Effector memory CD8-positive, alpha-beta T cell (primary cell): ENCODE results near the gene ZBTB38.

ENCODE experiments used
- ATAC-seq: fragments of 150-1000 bp; cut with Tn5 transposase; replicated peaks from 2 replicates; pipeline ENCODE4 v1.10.0; 2021; ENCODE audit warnings: mild to moderate bottlenecking, moderate library complexity
- DNase-seq, 3 experiments: peaks; one replicate each; pipeline ENCODE4 v3.0.0; 2021
- H3K27ac Mint-ChIP-seq, 2 donors: one replicate each; pipeline ENCODE4 v1.8.0; 2022; ENCODE audit warnings: mild to moderate bottlenecking in 2 of 2, mixed read lengths in 2 of 2, moderate library complexity in 2 of 2
- H3K27me3 Mint-ChIP-seq, 2 donors: one replicate each; pipeline ENCODE4 v1.8.0; 2022; ENCODE audit warnings: mixed read lengths in 2 of 2
- H3K36me3 Mint-ChIP-seq: one replicate; pipeline ENCODE4 v1.8.0; 2022; ENCODE audit warnings: mild to moderate bottlenecking, moderate library complexity, mixed read lengths; ENCODE audit not compliant: insufficient read depth
- H3K4me1 Mint-ChIP-seq, 2 donors: one replicate each; pipeline ENCODE4 v1.8.0; 2022; ENCODE audit warnings: low read depth in 2 of 2, mixed read lengths in 2 of 2
- H3K4me3 Mint-ChIP-seq, 2 donors: one replicate each; pipeline ENCODE4 v1.8.0; 2022; ENCODE audit warnings: mild to moderate bottlenecking in 2 of 2, mixed read lengths in 2 of 2, moderate library complexity in 2 of 2
- H3K9me3 Mint-ChIP-seq, 2 donors: one replicate each; pipeline ENCODE4 v1.8.0; 2022; ENCODE audit warnings: mixed read lengths in 2 of 2
- total RNA-seq, 9 experiments: gene quantifications; one replicate each; lab custom pipeline; 2026; lab: John Stamatoyannopoulos, UW

Gene ZBTB38
- 56.1 to 235 (median 134) reads per million in 9 experiments for total RNA-seq

- Mint-ChIP-seq H3K36me3 (no peaks in the 10 kb centered on the region), H3K4me1 (peaks cover 2 to 7% of the 10 kb centered on the region in 2 donors), H3K9me3 (no peaks in the 10 kb centered on the region), H3K27ac (peak within 1 kb of the TSS in 1 of 2 donors; percentile 57), H3K27me3 (no peaks in the 10 kb centered on the region), H3K4me3 (no peak within 1 kb of the TSS)
- ATAC-seq (no peak), DNase-seq (no peak)
These were observed at the start of gene ZBTB38 for GRCh38 chr3:141368062-141368924. Gene ZBTB38, plus strand, starts transcription at chr3:141368504. Its CDS starts 73,885 bp downstream, at chr3:141442389.

GRCh38 chr3:141320399-141321108, 47.8 kb upstream of the ZBTB38 start:
- Mint-ChIP-seq H3K4me1 (peaks cover 11 to 14% of the 10 kb centered on the region in 2 donors), H3K36me3 (no peaks in the 10 kb centered on the region), H3K9me3 (no peaks in the 10 kb centered on the region), H3K27ac (peak overlapping the region; percentile 13 to 16), H3K27me3 (no peaks in the 10 kb centered on the region), H3K4me3 (peak overlapping the region in 1 of 2 donors; percentile 20)
- DNase-seq = no peak
- no peak for ATAC-seq

GRCh38 chr3:141321109-141321497, 47.2 kb upstream of the ZBTB38 start:
- no peaks in the 10 kb centered on the region for H3K9me3 Mint-ChIP-seq
- H3K4me3 Mint-ChIP-seq = no peak overlapping the region
- peak overlapping the region; percentile 13 to 16 for H3K27ac Mint-ChIP-seq
- H3K36me3 Mint-ChIP-seq = no peaks in the 10 kb centered on the region
- H3K4me1 Mint-ChIP-seq = peaks cover 11 to 14% of the 10 kb centered on the region in 2 donors
- H3K27me3 Mint-ChIP-seq = no peaks in the 10 kb centered on the region
- ATAC-seq (no peak), DNase-seq (no peak)

GRCh38 chr3:141323936-141324704, 44.2 kb upstream of the ZBTB38 start:
- H3K4me3 Mint-ChIP-seq = no peak overlapping the region
- ATAC-seq = no peak
- H3K27ac Mint-ChIP-seq = no peak overlapping the region
- H3K27me3 Mint-ChIP-seq = peaks cover 0 to 4% of the 10 kb centered on the region in 2 donors
- H3K9me3 Mint-ChIP-seq = no peaks in the 10 kb centered on the region
- peaks cover 11 to 14% of the 10 kb centered on the region in 2 donors for H3K4me1 Mint-ChIP-seq
- no peaks in the 10 kb centered on the region for H3K36me3 Mint-ChIP-seq
- DNase-seq = no peak

GRCh38 chr3:141326123-141326522, 42.2 kb upstream of the ZBTB38 start:
- Mint-ChIP-seq H3K9me3 (no peaks in the 10 kb centered on the region), H3K27me3 (peaks cover 0 to 6% of the 10 kb centered on the region in 2 donors), H3K36me3 (no peaks in the 10 kb centered on the region), H3K4me3 (no peak overlapping the region), H3K4me1 (peaks cover 2 to 4% of the 10 kb centered on the region in 2 donors), H3K27ac (no peak overlapping the region)
- ATAC-seq (no peak), DNase-seq (no peak)

GRCh38 chr3:141326626-141327025, 41.7 kb upstream of the ZBTB38 start:
- Mint-ChIP-seq H3K4me3 (no peak overlapping the region), H3K27ac (no peak overlapping the region), H3K4me1 (no peaks in the 10 kb centered on the region), H3K36me3 (no peaks in the 10 kb centered on the region), H3K9me3 (no peaks in the 10 kb centered on the region), H3K27me3 (peaks cover 0 to 6% of the 10 kb centered on the region in 2 donors)
- DNase-seq (no peak), ATAC-seq (no peak)

- Mint-ChIP-seq H3K9me3 (no peaks in the 10 kb centered on the region), H3K36me3 (no peaks in the 10 kb centered on the region), H3K27me3 (peaks cover 6 to 19% of the 10 kb centered on the region in 2 donors), H3K4me3 (no peak overlapping the region), H3K27ac (no peak overlapping the region), H3K4me1 (no peaks in the 10 kb centered on the region)
- ATAC-seq (no peak), DNase-seq (no peak)
These were observed 39.8 kb upstream of the ZBTB38 start for GRCh38 chr3:141328286-141329166.

- no peak for ATAC-seq
- H3K27me3 Mint-ChIP-seq = peaks cover 6 to 28% of the 10 kb centered on the region in 2 donors
These were observed 38.1 kb upstream of the ZBTB38 start for GRCh38 chr3:141330235-141330634.

GRCh38 chr3:141330718-141331376, 37.5 kb upstream of the ZBTB38 start:
- ATAC-seq (no peak), DNase-seq (no peak)
- Mint-ChIP-seq H3K4me1 (no peaks in the 10 kb centered on the region), H3K27me3 (peaks cover 6 to 30% of the 10 kb centered on the region in 2 donors), H3K9me3 (no peaks in the 10 kb centered on the region), H3K36me3 (no peaks in the 10 kb centered on the region), H3K4me3 (no peak overlapping the region), H3K27ac (no peak overlapping the region)

More at GRCh38 chr3:141330235-141330634, 38.1 kb upstream of the ZBTB38 start:
- no peak for DNase-seq
- Mint-ChIP-seq H3K9me3 (no peaks in the 10 kb centered on the region), H3K27ac (no peak overlapping the region), H3K4me3 (no peak overlapping the region), H3K36me3 (no peaks in the 10 kb centered on the region), H3K4me1 (no peaks in the 10 kb centered on the region)

GRCh38 chr3:141331377-141332318, 36.7 kb upstream of the ZBTB38 start:
- DNase-seq = no peak
- Mint-ChIP-seq H3K4me1 (no peaks in the 10 kb centered on the region), H3K36me3 (no peaks in the 10 kb centered on the region), H3K9me3 (no peaks in the 10 kb centered on the region), H3K4me3 (no peak overlapping the region), H3K27ac (no peak overlapping the region), H3K27me3 (peaks cover 6 to 30% of the 10 kb centered on the region in 2 donors)
- ATAC-seq = no peak

- Mint-ChIP-seq H3K36me3 (no peaks in the 10 kb centered on the region), H3K9me3 (no peaks in the 10 kb centered on the region), H3K4me3 (no peak overlapping the region), H3K27ac (no peak overlapping the region), H3K27me3 (peaks cover 6 to 30% of the 10 kb centered on the region in 2 donors), H3K4me1 (no peaks in the 10 kb centered on the region)
- DNase-seq (no peak), ATAC-seq (no peak)
These were observed 35.9 kb upstream of the ZBTB38 start for GRCh38 chr3:141332416-141332815.
